ENCODE data around the gene ZMYND19.

Gene ZMYND19

DNA sequence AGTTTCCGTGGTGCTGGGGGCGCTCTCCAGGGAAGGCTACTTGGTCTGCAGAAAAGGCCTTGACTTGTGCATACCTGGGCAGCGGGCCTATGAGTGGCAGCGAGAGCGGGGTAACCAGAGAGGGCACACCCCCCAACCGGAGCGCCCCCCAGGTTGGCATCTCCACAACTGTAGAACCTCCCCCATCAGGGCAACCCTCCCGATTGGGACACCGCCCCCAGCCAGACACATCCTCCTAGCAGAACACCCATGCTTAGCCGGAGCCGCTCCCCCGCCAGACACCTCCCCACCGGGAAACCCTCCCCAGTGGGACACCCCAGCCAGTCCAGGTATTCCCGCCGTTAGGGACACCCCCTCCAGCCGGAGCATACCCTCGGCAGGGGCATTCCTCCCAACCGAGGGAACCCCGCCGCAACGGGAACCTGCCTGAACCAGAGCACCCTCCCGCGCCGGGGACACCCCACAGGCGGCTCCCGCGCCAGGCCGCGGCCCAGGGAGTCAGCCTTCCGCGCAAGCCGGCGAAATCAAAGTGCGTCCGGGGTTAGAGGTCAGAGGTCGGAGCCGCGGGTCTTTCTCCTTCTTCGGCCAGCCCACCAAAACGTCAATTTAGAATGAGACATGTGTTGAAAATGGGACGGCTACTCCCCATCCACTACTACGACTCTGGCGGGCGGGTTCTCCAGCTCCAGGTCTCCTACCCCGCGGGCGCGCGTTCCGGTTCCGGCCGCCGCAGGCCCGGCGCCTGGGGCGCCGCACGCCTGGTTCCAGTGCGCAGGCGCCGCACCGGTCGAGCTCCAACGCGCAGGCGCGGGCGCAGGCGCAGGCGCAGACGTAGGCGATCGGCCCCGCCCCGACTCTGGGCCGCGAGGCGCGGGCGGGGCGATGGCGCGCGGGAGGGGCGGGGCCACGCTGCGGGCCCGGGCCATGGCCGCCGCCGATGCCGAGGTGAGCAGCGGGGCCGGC, 28.1 kb upstream of the ZMYND19 start, which contains the start of gene EHMT1 (continued):
- TF ChIP-seq KLF10 (tag by site-specific recombination; IDR thresholded peaks at IDR 0.05) (peak; percentile 59), ZNF157 (tag by site-specific recombination; IDR thresholded peaks at IDR 0.05) (no peak), SCRT2 (tag by site-specific recombination; IDR thresholded peaks at IDR 0.05) (peak; percentile 36; the same call in 1 of the 2 replicates), ZNF394 (tag by site-specific recombination; IDR thresholded peaks at IDR 0.05; ENCODE audit: borderline replicate concordance) (0 out of 2 replicates have a peak, but pooled peaks have one; percentile 61), SCRT1 (tag by site-specific recombination; IDR thresholded peaks at IDR 0.05; ENCODE audit: borderline replicate concordance) (no peak), ZNF350 (tag by site-specific recombination; IDR thresholded peaks at IDR 0.05) (no peak), ZSCAN30 (tag by site-specific recombination; IDR thresholded peaks at IDR 0.05) (peak; percentile 48), ZFP37 (tag by site-specific recombination; IDR thresholded peaks at IDR 0.05) (peak; percentile 62; the same call in 1 of the 2 replicates), ZNF132 (tag by site-specific recombination; IDR thresholded peaks at IDR 0.05; ENCODE audit: borderline replicate concordance) (no peak), HOXD13 (CRISPR knock-in tag; IDR thresholded peaks at IDR 0.05; ENCODE audit: borderline replicate concordance) (no peak), ZNF16 (tag by site-specific recombination; IDR thresholded peaks at IDR 0.05; ENCODE audit: low read depth) (no peak), ZNF280D (tag by site-specific recombination; IDR thresholded peaks at IDR 0.05) (no peak), ZNF311 (tag by site-specific recombination; IDR thresholded peaks at IDR 0.05; ENCODE audit: borderline replicate concordance) (no peak), ZNF324 (tag by site-specific recombination; IDR thresholded peaks at IDR 0.05) (no peak; the same call in 1 of the 2 replicates), ZNF48 (tag by site-specific recombination; IDR thresholded peaks at IDR 0.05) (no peak), ZBTB10 (tag by site-specific recombination; IDR thresholded peaks at IDR 0.05) (peak; percentile 89), ZNF521 (tag by site-specific recombination; IDR thresholded peaks at IDR 0.05) (no peak), ZNF704 (tag by site-specific recombination; IDR thresholded peaks at IDR 0.05) (0 out of 2 replicates have a peak, but pooled peaks have one; percentile 70), YY2 (tag by site-specific recombination; IDR thresholded peaks at IDR 0.05) (no peak; the same call in 1 of the 2 replicates), ZNF391 (tag by site-specific recombination; IDR thresholded peaks at IDR 0.05; ENCODE audit: borderline replicate concordance, low read depth) (peak; percentile 60; the same call in 1 of the 2 replicates), ZNF785 (tag by site-specific recombination; IDR thresholded peaks at IDR 0.05) (no peak)
- TF ChIP-seq, protein P1, sequence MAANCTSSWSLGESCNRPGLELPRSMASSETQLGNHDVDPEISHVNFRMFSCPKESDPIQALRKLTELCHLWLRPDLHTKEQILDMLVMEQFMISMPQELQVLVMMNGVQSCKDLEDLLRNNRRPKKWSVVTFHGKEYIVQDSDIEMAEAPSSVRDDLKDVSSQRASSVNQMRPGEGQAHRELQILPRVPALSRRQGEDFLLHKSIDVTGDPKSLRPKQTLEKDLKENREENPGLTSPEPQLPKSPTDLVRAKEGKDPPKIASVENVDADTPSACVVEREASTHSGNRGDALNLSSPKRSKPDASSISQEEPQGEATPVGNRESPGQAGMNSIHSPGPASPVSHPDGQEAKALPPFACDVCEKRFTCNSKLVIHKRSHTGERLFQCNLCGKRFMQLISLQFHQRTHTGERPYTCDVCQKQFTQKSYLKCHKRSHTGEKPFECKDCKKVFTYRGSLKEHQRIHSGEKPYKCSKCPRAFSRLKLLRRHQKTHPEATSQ (tag by site-specific recombination; IDR thresholded peaks at IDR 0.05): no peak
- TF ChIP-seq, protein P2, sequence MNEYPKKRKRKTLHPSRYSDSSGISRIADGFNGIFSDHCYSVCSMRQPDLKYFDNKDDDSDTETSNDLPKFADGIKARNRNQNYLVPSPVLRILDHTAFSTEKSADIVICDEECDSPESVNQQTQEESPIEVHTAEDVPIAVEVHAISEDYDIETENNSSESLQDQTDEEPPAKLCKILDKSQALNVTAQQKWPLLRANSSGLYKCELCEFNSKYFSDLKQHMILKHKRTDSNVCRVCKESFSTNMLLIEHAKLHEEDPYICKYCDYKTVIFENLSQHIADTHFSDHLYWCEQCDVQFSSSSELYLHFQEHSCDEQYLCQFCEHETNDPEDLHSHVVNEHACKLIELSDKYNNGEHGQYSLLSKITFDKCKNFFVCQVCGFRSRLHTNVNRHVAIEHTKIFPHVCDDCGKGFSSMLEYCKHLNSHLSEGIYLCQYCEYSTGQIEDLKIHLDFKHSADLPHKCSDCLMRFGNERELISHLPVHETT (tag by site-specific recombination; IDR thresholded peaks at IDR 0.05): 0 out of 2 replicates have a peak, but pooled peaks have one; percentile 57
- TF ChIP-seq, protein P3, sequence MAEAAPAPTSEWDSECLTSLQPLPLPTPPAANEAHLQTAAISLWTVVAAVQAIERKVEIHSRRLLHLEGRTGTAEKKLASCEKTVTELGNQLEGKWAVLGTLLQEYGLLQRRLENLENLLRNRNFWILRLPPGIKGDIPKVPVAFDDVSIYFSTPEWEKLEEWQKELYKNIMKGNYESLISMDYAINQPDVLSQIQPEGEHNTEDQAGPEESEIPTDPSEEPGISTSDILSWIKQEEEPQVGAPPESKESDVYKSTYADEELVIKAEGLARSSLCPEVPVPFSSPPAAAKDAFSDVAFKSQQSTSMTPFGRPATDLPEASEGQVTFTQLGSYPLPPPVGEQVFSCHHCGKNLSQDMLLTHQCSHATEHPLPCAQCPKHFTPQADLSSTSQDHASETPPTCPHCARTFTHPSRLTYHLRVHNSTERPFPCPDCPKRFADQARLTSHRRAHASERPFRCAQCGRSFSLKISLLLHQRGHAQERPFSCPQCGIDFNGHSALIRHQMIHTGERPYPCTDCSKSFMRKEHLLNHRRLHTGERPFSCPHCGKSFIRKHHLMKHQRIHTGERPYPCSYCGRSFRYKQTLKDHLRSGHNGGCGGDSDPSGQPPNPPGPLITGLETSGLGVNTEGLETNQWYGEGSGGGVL (tag by site-specific recombination; IDR thresholded peaks at IDR 0.05): peak; percentile 85

Data from HEK293 (cell line).